KMS-11 (cell line): Measurements from ENCODE around the gene COL5A1.

Experiments used
- H2AFZ ChIP-seq: fragments of 200-600 bp; sonication (generic); 2 replicates; pipeline ENCODE4 v1.6.1; 2016; ENCODE audit warnings: antibody characterized with exemption, mixed run types, low read depth
- H3K27ac ChIP-seq: fragments of 200-600 bp; sonication (generic); 2 replicates; pipeline ENCODE4 v1.6.1; 2016; ENCODE audit warnings: mild to moderate bottlenecking, mixed run types
- H3K27me3 ChIP-seq: fragments of 200-600 bp; sonication (generic); 2 replicates; pipeline ENCODE4 v1.6.1; 2017; ENCODE audit warnings: mild to moderate bottlenecking, low read depth, mixed run types, moderate library complexity; ENCODE audit not compliant: insufficient read depth
- H3K36me3 ChIP-seq: fragments of 200-600 bp; sonication (generic); 2 replicates; pipeline ENCODE4 v1.6.1; 2017; ENCODE audit warnings: mild to moderate bottlenecking, mixed run types; ENCODE audit not compliant: insufficient read depth
- H3K4me1 ChIP-seq: fragments of 200-600 bp; sonication (generic); 2 replicates; pipeline ENCODE4 v1.6.1; 2016; ENCODE audit warnings: mild to moderate bottlenecking, low read depth, mixed run types; ENCODE audit not compliant: poor library complexity, severe bottlenecking
- H3K4me2 ChIP-seq: fragments of 200-600 bp; sonication (generic); 2 replicates; pipeline ENCODE4 v1.7.0; 2016; ENCODE audit warnings: mild to moderate bottlenecking, mixed run types
- H3K4me3 ChIP-seq: fragments of 200-600 bp; sonication (generic); IDR thresholded peaks from 2 replicates; pipeline ENCODE4 v1.6.1; 2017; ENCODE audit warnings: low read depth, low read length, mixed read lengths; ENCODE audit not compliant: insufficient read depth
- H3K79me2 ChIP-seq: fragments of 200-600 bp; sonication (generic); 2 replicates; pipeline ENCODE4 v1.6.1; 2016; ENCODE audit warnings: low read depth, mixed run types; ENCODE audit not compliant: insufficient read depth
- H3K9ac ChIP-seq: fragments of 200-600 bp; sonication (generic); 2 replicates; pipeline ENCODE4 v1.6.1; 2016; ENCODE audit warnings: mild to moderate bottlenecking, mixed run types
- H4K20me1 ChIP-seq: fragments of 200-600 bp; sonication (generic); 2 replicates; pipeline ENCODE4 v1.6.1; 2016; ENCODE audit warnings: mild to moderate bottlenecking, mixed run types; ENCODE audit not compliant: insufficient read depth
- TF ChIP-seq, protein P1 (sequence below): fragments of 200-600 bp; sonication (generic); conservative IDR thresholded peaks from 2 replicates; pipeline ENCODE4 v1.6.1; 2017; ENCODE audit warnings: low read depth, mild to moderate bottlenecking, antibody characterized with exemption, low read length, moderate library complexity, mixed read lengths

The COL5A1 gene

DNA sequence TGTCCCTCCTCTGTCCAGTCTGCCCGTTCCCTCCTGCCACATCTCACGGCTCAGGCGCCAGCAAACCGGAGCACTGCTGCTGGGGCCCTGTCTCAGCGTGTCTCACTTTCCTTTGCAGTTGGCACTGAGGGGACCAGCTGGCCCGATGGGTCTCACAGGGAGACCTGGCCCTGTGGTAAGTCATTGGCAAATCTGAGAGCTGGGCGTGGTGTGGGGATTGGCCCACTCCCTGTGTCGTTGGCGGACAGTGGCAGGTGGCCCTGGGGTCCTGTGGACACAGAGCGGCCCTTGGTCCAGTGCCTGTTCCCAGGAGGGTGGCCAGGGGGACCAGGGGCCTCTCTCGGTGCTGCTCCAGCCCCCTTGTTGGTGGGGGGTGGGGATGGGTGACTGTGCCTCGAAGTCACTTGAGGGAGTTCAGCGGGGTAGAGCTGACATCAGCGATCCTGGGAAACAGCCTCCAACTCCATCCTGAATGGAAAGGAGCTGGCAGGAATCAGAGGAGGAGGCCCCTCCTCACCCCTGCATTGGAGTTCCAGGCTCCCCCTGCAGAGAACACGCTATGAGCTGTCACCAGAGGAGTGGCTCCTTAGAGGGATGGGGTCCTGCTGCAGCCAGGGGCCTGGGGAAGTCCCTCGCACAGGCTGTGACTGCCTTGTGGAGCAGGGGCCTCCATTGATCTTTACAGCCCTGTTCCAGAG is 111.0 kb downstream of the COL5A1 start:
- H3K36me3 ChIP-seq = no peaks in the 10 kb centered on the region
- H3K9ac ChIP-seq = no peak overlapping the region
- no peak overlapping the region for H3K27ac ChIP-seq
- H3K4me3 ChIP-seq = no peak overlapping the region
- TF ChIP-seq, protein P1, sequence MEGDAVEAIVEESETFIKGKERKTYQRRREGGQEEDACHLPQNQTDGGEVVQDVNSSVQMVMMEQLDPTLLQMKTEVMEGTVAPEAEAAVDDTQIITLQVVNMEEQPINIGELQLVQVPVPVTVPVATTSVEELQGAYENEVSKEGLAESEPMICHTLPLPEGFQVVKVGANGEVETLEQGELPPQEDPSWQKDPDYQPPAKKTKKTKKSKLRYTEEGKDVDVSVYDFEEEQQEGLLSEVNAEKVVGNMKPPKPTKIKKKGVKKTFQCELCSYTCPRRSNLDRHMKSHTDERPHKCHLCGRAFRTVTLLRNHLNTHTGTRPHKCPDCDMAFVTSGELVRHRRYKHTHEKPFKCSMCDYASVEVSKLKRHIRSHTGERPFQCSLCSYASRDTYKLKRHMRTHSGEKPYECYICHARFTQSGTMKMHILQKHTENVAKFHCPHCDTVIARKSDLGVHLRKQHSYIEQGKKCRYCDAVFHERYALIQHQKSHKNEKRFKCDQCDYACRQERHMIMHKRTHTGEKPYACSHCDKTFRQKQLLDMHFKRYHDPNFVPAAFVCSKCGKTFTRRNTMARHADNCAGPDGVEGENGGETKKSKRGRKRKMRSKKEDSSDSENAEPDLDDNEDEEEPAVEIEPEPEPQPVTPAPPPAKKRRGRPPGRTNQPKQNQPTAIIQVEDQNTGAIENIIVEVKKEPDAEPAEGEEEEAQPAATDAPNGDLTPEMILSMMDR = no peak
- no peak overlapping the region for H3K4me2 ChIP-seq
- H3K27me3 ChIP-seq = peaks cover 28% of the 10 kb centered on the region
- H4K20me1 ChIP-seq = no peaks in the 10 kb centered on the region
- no peaks in the 10 kb centered on the region for H3K4me1 ChIP-seq
- H2AFZ ChIP-seq = no peak overlapping the region
- no peaks in the 10 kb centered on the region for H3K79me2 ChIP-seq

DNA sequence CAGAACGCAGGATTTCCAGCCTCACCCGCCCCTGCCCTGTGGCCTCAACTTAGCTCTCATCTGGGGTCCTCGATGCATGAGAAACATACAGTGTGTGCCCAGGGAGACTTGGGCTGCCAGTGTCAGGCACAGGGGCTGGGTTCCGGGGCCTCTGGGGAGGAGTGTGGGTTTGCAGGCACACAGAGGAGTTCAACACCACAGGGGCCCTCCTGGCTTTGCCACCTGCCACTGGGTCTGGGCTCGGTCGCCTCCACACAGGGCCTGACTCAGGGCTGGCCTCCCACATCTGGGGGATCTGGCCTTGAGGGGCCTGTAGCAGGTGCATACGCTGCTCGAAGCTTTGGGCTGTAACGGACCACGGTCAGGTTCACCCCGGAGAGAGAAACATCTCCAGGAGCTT is 111.6 kb downstream of the COL5A1 start:
- H2AFZ ChIP-seq = no peak overlapping the region
- H3K79me2 ChIP-seq = no peaks in the 10 kb centered on the region
- no peaks in the 10 kb centered on the region for H3K36me3 ChIP-seq
- no peak overlapping the region for H3K27ac ChIP-seq
- H3K4me2 ChIP-seq = no peak overlapping the region
- H4K20me1 ChIP-seq = no peaks in the 10 kb centered on the region
- H3K27me3 ChIP-seq = peaks cover 28% of the 10 kb centered on the region
- no peak overlapping the region for H3K9ac ChIP-seq
- no peak overlapping the region for H3K4me3 ChIP-seq
- H3K4me1 ChIP-seq = no peaks in the 10 kb centered on the region
- TF ChIP-seq, protein P1 = no peak

- Histone ChIP-seq H2AFZ (no peak overlapping the region), H3K9ac (no peak overlapping the region), H4K20me1 (no peaks in the 10 kb centered on the region), H3K36me3 (no peaks in the 10 kb centered on the region), H3K79me2 (no peaks in the 10 kb centered on the region), H3K4me3 (no peak overlapping the region), H3K27ac (no peak overlapping the region), H3K27me3 (peaks cover 31% of the 10 kb centered on the region), H3K4me1 (no peaks in the 10 kb centered on the region), H3K4me2 (no peak overlapping the region)
- TF ChIP-seq, protein P1 = no peak
Measured at GRCh38 chr9:134755221-134755907, 113.8 kb downstream of the COL5A1 start.

DNA sequence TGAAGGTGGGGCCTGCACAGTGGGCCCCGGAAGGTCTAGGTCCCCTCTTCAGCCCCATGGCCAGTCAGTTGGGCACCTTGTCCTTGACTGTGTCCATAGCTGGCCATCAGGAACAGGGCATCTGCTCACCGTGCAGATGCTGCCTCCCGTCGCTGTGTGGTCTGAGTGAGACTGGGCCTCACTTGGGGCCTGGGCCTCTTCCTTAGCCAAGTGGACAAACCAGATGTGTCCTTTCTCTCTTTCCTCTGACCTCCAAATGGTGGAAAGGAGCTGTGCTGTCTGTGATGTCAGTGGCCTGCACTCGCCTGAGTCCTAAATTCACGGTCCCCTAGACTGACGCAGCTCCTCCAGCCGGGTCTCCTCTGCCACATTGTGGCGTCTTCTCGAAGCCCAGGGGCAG is 114.5 kb downstream of the COL5A1 start:
- no peaks in the 10 kb centered on the region for H4K20me1 ChIP-seq
- no peaks in the 10 kb centered on the region for H3K4me1 ChIP-seq
- H3K36me3 ChIP-seq = no peaks in the 10 kb centered on the region
- H3K9ac ChIP-seq = no peak overlapping the region
- no peak overlapping the region for H3K27ac ChIP-seq
- no peaks in the 10 kb centered on the region for H3K79me2 ChIP-seq
- TF ChIP-seq, protein P1 = no peak
- H3K4me3 ChIP-seq = no peak overlapping the region
- H3K4me2 ChIP-seq = no peak overlapping the region
- no peak overlapping the region for H2AFZ ChIP-seq
- peaks cover 31% of the 10 kb centered on the region for H3K27me3 ChIP-seq
